Ovary (tissue), 3 donors: ENCODE data around the gene AQP1.

ENCODE experiments used
- CTCF ChIP-seq, 3 donors: fragments of 450-650 bp in 2 of 3; fragments of 200-600 bp in 1 of 3; IDR thresholded peaks; one replicate each; pipeline versions ENCODE4 v1.5.1 to v1.8.0; 2016 to 2022; ENCODE audit warnings: antibody characterized with exemption in 3 of 3, mild to moderate bottlenecking in 1 of 3
- EP300 ChIP-seq: sonication (generic); formaldehyde crosslinking; IDR thresholded peaks from one replicate; pipeline ENCODE4 v1.6.1; 2017; ENCODE audit warnings: antibody characterized with exemption
- donor health status: DM: no; HTN: no; CAD: no.

- TF ChIP-seq EP300 (no peak), CTCF (IDR thresholded peaks at IDR 0.05) (no peak)
Observed at GRCh38 chr7:30917216-30917893, 5.7 kb downstream of the AQP1 start.
